GM18858 (cell line): Measurements from ENCODE around the gene ZSWIM6.

ENCODE experiments used
- ATAC-seq: cut with Tn5 transposase; IDR thresholded peaks from one replicate; pipeline ENCODE4 v1.9.1; 2021; ENCODE audit not compliant: unreplicated experiment

The ZSWIM6 gene

DNA sequence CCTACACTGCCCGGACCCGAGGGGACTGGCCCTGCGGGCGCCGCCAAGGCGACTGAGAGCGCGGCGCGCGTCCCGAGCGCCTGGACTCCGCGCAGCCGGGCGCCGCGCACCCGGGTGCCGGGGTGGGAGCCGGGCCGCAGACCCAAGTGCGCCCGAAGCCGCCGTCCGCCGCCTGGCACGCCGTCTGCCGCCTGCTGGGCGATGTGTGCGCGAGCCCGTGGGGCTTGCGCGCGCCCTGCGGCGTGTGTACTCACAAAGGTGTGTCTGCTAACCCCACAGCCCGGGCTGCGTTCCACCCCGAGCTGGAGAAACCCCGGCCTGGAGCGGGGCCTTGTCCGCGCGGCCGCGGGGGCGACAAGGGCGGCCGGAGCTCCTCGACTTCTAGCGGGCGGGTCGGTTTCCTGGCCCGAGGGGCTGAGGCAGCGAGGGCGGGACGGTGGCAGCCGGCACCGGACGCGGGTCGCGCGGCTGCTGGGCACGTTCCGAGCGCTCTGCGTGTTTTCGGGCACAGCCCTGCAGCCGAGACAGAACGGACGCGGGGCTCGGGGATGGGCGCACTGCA lies 1.1 kb upstream of the ZSWIM6 start:
- peak; percentile 23 for ATAC-seq

DNA sequence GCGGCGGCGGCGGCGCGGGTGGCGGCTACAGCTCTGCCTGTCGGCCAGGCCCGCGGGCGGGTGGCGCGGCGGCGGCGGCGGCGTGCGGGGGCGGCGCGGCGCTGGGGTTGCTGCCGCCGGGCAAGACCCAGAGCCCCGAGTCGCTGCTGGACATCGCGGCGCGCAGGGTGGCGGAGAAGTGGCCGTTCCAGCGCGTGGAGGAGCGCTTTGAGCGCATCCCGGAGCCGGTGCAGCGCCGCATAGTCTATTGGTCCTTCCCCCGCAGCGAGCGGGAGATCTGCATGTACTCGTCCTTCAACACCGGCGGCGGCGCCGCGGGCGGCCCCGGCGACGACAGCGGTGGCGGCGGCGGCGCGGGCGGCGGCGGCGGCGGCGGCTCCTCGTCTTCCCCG lies 296 bp downstream of the ZSWIM6 start:
- no peak for ATAC-seq

DNA sequence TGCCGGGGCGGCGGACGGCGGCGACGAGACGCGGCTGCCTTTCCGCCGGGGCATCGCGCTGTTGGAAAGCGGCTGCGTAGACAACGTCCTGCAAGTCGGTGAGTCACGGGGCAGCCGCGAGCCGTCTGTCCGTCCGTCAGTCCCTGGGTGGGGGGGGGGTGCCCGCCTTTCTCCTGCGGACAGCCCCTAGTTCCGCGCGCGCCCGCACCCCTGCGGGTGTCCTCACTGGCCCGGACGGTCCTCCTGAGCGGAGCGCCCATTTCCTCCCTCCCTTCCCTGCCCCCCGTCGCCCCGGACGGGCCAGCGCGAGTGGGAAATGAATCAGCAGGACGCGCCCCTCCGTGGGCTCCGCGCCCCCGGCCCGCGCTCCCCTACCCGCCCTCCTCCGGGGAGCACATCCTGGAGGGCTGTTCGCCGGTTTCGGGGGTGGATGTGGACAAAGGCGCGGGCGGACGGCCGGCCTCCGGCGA lies 828 bp downstream of the ZSWIM6 start:
- ATAC-seq, result no peak

DNA sequence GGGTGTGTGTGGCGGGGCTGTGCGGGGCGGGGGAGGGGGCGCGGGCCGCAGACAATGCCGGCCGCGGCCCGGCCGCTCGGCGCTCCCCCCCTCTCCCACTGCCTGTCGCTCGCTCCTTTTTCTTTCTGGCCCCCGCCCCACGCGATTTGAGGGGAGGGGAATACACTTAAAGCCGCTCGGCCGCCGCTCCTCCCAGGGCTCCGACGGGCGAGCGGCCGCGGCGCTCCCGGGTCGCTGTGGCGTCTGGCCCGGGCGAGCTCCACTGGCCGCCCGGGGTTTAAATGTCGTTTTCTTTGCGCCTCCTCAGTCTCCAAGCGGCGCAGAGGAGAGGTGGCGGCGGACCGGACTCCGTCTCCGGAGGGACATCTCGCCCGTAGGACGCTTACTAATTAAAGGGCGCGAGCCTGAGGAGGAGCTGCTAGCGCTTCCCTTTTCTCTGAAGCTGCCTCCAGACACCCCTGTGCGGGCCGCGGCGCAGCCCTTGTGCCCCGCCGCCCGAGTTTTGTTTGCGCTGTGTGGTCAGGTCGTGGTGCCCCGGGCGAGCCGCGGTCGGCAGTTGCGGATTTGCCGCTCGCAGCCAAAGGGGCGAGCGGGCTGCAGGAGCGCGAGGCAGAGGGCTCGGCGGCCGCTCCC lies 1.4 kb downstream of the ZSWIM6 start:
- no peak for ATAC-seq

DNA sequence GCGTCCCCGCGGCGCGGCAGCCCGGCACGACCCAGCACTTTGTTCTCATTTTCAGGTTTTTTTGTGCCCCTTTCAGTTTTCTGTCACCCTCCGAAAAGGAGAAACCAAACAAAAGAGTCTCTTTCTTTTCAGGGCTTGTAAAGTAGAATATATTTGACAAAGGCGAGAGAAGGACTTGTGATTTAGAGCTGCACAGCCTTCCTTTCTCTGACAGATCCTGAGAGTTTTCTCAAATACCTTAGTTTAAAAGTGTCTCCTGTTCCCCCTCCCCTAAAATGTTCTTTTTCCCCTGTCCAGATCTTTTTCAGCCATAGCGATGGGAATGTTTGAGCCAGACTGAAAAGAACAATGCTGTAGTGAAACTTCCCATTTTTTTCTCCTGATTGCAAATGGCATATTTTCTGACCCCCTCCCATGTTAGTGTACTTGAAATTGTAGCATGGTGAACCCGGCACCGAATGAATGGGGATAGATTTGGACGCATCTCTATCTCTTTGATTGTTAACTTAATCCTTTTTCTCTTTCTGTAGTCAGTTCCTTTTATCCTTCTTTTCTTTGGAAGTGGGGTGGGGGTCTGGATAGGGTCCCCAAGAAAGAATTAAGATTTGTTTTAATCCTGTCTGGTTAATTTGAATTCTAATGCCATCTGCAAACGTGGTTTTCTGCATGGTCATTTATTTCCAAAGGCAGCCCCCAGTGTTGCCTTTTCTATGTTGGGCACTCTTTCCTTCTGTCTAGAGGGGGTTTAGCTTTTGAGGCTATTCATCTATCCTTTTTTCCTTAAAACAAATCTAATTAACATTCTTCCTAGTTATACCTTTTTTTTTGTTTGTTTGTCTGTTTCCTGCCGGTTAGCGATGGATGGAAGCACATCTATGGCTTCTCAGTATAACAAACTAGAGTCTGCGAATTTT lies 2.2 kb downstream of the ZSWIM6 start:
- ATAC-seq, result no peak

DNA sequence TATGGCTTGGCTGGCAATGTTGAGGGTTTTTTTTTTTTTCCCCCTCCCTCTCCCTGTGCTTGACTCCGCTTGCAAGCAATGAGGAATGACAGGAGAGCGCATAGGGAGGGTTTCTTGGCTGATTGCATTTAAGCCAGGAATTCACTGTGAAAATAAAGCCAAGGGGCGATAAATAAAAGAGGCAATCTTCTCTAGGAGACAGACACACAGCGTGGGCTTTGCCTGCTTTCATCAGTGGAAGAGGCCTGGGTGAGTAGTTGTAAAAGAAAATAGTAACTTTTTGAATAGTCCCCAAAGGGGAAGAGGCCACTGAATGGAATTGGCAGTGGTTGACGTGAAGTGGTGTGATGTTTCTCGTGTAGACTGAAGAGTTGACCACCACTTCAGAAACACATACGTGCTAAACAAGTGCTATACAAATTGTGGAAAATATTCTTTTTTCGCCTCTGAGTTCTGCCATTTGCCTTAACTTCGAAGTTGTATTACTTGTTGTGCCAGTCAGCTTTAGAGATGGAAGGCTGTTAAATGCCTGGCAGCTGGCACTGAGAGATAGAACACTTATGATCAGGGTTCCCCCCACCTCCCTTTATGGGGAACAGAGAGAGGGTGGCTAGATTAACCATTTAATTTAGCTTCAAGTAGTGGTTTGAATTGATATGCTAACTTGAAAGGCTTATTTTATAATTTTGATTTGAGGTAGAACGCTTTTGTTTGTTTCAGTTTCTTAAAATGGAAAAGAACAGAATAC lies 3.0 kb downstream of the ZSWIM6 start:
- ATAC-seq, result no peak

DNA sequence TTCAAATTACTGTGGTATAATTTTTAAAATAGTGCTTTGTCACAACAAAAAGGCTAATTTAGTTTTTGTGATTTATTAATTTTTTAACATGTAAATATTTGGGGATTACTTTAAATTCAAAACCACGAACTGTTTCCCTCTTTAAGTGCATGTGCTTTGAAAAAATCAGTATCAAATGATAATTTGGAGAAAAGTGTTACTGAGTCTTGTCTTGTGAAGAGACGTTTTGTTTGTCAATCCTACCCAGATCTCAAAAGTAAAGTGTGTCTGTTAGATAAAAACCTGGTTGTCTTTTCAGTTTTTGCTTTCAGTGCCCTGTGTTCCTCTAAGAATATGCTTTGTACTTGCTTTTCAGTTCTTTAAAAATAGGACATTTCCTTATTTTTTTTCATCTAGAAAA lies 7.7 kb downstream of the ZSWIM6 start:
- ATAC-seq, result no peak

DNA sequence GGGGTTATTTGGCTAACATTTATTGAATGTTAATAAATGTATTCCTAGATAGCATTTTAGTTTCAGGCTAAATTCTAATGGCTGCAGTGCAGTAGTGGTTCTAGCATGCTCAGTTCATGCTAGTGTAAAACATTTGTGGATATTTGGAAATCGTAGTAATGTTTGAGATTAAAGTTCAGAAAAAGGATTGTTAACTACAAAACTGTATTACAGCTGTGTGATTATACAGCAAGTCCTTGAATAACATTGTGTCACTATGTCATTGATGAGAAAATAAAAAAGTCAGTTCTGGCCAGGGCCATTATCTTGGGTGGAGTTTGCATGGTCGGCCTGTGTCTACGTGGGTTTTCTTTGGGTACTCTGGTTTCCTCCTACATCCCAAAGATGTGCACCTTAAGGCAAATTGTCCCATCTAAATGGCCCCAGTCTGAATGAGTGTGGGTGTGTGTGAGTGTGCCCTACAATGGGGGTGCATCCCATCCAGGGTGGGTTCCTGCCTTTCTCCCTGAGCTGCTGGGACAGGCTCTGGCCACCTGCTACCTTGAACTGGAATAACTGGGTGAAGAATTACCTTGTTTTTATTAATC lies 8.8 kb downstream of the ZSWIM6 start:
- no peak for ATAC-seq

DNA sequence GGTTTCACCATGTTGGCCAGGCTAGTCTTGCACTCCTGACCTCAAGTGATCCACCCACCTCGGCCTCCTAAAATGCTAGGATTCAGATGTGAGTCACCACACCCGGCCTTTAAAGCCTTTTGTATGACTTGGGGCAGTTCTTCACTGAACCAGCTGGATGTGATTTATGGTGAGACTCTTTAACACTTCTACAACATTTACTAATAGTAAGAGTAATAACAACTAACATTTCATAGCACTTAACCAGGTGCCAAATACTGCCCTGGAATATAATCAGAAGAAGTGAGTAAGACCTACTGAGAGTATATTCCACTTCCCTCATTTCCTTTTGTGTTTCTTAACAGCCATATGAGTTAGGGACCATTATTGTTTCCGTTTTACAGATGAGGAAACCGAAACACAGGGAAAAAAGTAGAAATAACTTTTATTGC lies 10.0 kb downstream of the ZSWIM6 start:
- ATAC-seq, result no peak

DNA sequence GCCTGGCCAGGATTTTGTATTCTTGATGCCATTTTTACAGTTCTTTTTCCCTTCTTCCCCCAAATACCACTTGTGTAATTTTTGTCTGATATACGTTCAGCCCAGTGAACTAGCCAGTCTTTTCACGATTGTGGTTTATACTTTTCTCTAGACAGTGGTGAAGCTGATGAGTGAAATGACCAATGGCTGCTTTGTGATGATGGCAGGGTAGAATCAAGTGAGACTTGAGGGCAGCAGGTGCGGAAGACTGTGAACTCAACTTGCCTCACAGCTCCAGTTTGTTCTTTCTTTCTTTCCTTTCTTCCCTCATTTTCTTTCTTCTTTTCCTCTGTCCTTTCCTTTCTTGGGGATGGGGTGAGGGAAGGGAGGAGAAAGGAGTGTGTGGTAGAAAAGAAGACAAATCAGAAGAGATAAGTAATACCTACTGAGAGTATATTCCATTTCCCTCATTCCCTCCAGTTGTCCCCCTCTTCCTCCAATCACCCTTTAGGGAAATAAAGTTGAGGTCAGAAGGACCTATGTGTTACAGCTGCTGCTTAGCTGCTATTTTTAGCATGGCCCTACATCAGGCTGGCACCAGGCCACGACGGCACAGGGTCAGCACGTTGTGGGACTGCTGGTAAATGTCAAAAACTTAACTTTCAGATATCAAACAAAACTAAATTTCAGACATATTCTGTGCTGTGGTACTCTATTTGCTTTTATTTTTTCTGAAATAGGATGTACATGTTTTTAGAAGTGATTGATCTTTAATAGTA lies 12.3 kb downstream of the ZSWIM6 start:
- no peak for ATAC-seq

DNA sequence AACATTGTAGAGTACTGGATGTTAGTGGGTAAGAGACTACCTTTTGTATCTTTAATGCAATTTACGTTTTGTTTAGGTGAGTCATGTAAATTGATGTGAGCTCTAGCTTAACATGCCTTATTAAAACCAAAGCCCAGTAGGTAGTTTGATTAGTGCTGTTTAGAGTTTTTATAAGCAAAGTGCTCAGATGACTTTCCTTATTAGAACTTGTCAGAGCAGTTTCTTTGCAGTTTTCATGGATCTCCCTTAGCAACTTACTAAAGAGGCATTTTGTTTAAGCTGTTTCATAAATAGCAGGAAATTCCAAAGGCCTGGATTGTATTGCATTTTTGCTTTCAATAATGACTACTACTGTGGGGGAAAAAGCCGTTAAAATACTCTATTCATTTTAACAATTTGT lies 14.5 kb downstream of the ZSWIM6 start:
- no peak for ATAC-seq

DNA sequence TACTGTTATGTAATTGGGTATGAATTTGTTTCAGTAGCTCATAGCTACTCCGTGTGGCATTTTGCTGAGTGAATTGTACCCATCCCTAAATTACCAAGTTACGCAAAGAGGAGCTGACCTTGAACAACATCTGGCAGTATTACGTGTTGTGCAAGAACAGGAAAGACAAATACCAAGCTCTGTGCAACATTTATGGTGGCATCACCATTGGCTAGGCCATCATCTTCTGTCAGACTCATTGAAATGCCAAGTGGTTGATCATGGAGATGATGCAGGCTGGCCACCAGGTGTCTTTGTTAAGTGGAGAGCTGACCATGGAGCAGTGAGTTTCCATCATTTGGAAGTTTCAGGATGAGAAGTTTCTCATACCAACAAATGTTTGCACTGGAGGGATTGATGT lies 15.0 kb downstream of the ZSWIM6 start:
- ATAC-seq, result no peak

DNA sequence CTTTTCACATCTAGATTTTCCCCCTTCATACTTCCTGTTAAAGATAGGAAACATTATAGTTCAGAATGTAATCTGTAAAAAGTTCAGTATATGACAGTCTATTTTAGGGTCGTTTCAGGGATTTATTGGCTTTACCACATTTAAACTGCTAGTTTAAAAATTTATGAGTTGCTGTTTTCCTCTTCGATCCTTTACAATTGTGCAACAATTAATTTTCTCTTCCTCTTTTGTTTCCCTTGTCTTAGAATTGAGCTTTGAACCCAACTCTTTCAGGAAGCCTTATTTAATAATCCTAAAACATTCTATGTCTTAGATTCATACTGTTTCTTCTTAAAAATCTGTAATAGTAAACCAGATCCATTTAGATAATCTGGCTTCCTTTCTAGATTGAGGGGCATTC lies 16.4 kb downstream of the ZSWIM6 start:
- no peak for ATAC-seq

DNA sequence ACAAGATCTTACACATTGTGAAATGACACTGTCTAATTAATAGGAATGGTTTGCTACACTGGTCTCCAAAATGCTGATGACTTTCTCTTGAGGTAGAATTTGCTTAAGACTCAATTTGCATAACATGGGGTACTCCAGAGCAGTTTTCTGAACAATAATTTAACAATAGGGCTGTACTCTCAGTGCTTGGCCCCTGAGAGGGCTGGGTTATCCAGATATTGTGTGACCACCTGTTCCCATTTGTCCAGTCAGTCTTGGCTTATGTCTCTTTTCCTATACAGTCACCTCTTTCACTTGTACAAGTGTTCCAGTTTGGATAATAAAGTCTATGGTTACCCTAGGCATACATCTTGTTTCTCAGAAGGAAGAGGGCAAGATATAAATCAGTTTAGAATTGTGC lies 17.9 kb downstream of the ZSWIM6 start:
- ATAC-seq, result no peak

DNA sequence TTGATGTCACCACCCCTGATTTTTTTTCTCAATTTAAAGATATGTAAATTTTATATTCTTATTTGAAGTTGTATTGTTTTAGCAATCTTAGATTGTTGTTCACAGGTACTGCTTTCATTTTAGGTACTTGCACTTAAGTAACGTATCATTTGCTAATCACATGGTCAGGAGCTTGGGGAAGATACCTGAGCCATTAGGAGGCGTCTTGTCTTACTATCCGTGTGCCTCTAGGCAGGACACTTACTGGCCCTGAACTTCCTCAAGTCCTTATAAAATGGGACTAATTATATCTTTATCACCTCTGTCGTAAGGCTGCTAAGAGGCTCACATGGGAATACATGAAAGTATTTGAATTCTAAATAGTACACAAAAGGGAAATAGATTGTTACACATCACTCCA lies 18.5 kb downstream of the ZSWIM6 start:
- no peak for ATAC-seq

DNA sequence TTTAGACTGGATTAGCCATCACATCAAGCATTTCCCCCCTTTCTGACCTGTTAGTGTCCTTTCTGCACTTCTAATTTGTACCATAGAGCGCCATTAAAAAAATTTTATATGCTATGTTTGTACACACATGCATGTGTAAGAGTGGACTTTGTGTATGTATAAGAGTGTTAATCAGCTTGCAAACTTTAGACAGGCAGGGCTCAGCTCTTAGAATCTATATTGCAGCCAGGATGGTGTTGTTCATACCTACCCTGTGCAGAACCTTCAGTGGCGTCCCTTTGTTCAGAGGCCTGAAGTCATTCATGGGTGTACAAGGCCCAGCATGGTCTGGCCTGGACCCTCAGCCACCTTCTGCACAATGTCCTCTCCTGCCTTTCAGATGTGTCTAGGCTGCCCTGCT lies 19.7 kb downstream of the ZSWIM6 start:
- ATAC-seq, result no peak

DNA sequence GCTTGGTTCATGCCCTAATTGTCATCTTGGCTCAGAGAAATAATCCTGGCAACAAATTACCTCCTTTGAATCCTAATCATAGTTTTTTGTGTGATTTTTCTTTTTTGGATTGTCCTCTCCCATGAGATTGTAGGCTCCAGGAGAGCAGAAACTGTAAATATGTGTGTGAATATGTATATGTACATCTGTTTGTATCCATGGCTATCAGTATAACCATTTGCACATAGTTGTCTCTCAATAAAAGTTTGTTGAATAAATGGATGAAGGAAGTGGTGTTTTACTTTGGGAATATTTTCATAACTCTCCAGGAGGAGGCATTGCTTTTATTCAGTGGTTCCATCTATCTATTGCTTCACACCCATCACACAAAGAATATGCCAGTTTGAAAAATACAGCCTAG lies 20.1 kb downstream of the ZSWIM6 start:
- no peak for ATAC-seq

DNA sequence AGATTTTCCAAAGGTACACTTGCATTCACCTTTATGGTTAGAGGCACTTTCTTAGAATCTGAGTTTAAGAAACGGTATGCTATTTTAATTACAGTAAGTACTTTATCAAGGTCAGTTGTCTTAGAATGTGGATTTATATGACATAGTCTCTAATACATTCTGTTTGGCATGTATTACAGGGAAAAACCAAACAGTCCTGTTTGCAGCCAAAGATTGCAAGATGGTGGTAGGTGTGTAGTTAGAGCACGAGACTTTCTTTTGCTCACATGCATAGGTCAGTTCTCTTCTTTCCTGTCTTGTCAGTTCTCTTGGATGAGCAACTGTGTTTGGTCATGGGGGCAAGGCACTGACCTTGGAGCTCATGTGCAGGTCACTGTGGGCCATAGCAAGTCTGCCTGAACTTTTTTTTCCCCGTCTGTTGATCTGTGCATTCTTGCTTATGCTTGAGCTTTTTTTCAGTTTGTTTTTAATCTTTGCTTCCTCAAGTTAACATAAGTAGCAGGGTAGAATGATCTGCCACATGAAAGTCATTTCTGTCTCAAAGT lies 20.6 kb downstream of the ZSWIM6 start:
- no peak for ATAC-seq

DNA sequence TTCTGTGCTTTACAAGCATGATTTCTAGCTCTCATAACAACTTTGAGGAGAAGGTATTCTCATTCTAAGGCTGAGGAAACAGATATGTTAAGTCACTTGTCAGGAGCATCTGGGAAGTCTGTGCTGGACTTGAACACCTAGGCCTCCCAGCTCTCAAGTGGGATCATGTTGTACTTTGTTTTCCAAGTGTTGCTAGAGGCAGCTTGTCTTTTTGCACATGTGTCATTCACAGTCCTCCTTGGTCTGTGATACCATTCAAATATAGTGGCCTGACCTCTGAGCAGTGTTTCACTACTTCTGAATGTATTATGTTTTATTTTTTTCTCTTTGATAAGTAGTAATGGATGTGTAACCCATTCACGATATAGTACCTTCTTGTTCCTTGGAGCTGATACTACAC lies 21.2 kb downstream of the ZSWIM6 start:
- no peak for ATAC-seq

DNA sequence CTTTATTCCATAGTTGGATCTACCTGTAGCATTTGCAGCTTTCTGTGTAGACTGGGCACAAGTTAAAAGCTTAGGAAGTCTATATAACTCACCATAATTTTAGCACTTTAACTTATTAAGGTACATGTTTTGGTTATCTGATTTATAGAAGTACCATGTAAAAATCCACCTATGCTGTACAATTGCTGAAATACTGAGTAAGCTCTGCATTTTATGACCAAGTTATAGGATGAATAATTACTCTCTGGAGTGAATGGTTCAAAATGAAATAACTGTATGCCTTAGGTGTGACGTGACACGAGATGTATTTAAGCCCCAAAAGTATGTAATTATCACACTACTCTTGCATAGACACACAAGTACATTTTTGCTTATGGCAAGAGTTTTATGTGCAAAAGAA lies 22.1 kb downstream of the ZSWIM6 start:
- ATAC-seq, result no peak
